Activated T-cell treated with anti-CD3 and anti-CD28 coated beads for 48 hours (primary cell): ENCODE data around the gene CHPF.

Source experiments
- DNase-seq: peaks from one replicate; pipeline ENCODE4 v3.0.0-alpha.2; 2020; ENCODE audit warnings: low read depth

Gene CHPF

DNA sequence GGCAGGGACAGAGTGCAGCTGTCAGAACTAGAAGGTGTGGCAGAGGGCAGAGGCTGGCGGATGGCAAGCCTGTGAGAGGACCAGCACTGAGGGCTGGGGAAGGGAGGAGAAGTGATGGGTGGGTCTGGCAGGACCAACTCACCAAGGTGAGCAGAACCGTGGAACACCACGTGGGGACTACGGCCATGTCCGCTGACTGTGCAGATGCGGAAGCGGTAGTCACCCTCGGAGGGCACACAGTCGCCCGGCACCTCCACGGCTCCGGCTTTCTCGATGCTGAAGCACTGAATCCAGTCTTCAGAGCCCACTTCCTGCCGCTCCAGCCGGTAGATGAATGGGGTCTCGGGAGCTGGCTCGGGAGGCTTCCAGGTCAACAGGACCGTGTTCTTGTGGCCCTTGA lies 23.5 kb upstream of the CHPF start:
- no peak for DNase-seq

GRCh38 chr2:219566640-219567039 lies 23.0 kb upstream of the CHPF start:
- DNase-seq: no peak

DNA sequence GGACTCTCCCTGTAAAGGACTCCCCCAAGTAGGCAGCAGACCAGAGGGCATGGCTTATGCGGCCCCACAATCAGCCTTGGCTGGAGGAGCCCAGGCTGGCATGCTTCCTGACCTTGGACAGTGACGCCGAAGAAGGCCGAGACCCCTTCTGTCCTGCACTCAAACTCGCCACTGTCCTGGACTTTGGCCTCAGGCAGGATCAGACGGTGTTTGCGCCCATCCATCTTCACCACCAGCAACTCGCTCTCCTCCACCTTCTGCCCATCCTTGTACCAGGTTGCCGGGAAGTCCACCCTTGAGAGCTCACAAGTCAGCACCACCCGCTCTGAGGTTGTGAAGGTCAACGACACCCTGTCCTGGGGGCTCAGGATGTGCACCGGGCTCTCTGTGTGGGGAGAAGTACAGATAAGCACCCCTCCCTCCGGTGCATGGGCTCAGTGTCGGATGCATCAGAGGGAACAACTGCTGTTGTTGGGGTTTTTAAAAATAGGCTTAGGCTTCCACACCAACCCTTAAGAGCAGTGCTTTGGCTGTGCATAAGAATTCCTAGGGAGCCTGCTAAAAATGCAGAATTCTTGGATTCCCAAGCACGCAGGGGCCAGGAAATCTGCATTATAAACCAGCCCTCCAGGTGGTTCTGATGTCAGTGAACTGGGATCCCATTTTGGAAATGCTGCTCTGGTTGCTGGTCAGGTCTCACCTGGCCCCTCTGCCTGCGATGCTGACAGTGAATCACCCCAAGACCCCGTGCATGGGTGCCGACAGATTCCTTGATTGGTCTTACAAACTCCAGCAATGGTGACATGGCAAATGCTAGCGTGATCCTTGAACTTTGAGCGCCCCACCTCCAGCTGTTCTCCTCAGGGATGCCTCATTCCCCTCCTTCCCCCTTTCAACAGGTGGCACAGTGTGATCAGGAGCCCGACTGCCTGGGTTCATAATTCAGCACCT lies 21.8 kb upstream of the CHPF start:
- DNase-seq: no peak

DNA sequence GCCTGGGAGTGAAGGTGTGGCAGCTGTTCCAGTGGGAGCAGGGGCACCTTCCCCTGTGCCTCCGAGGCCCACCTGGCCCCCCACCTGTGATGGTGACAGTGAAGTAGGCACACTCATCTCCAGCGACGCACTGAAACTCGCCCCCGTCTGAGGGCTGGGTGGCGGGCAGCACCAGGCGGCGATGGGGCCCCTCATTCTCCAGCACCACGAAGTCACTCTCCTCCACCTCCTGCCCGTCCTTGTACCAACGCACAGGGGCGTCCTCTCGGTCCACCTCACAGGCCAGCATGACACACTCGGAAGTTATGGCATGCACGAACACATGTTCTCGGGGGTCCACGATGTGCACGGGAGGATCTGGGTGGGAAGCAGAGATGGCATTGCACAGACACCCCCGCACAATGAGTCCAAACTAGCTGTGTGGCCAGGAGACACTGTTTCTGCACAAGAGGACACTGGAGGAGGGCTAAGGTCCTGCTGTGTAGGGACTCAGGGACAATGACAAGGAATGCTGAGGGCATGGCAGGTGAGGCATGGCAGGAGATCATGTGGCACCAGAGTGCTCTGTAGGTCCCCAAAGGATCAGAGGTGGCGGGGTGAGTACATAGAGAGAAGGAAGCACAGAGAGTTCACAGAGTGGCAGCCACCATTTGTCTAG lies 19.8 kb upstream of the CHPF start:
- no peak for DNase-seq

- no peak for DNase-seq
Measured at GRCh38 chr2:219562049-219563020, 18.7 kb upstream of the CHPF start.

DNA sequence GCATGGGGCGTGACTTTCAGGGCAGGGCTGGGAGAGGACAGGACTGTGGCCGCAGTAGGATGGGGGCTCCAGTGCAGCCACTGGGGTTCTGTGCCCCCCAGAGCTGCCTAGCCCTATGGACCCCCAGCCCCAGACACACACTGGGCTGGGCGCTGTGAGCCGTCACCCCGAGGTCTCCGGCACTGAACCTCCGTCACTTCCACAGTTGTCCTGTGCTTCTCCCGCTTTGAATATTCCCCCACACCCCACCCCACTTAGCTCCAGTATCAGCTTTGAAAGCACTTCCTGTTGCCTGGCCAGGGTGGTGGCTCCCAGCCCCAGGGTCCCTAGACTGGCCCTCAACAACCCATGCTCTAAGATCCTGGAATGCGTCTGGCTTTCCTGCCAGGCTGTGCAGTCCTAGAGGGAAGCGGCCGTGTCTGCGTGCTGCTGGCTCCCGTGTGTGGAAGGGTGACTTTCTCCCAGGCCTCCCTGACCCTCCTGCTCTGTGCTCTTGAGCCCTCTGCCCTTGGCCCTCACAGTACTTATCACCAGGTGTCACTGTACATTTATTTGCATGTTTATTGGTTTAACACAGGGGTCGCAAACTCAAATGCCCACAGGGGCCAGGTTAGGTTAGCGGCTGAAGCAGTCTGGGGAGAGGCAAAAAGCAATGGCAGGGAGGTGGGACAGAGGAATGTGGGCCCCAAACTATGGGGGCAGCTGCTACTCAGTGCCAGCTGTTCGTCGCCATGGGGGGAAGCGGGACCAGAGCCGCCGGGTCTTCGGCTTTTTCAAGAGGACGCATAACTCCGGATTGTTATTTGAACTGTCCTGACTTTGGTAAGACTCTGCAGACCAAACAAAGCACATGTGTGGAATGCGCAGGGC lies 17.8 kb upstream of the CHPF start:
- DNase-seq: no peak

DNA sequence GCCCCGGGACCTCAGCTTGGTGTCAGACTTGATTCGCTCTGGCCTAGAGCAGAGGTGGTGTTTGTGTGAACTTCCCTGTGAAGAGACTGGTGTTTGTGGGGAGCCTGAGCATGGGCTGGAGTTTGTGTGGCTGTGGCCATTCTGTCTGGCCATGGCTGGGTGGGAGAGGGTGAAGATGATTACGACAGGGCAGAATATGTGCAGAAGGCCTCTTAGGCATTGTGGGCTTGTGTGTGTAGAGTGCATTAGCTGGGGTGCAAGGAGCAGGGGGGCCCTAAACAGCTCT lies 17.2 kb upstream of the CHPF start:
- DNase-seq: no peak

GRCh38 chr2:219560037-219560892 lies 16.7 kb upstream of the CHPF start:
- no peak for DNase-seq

DNA sequence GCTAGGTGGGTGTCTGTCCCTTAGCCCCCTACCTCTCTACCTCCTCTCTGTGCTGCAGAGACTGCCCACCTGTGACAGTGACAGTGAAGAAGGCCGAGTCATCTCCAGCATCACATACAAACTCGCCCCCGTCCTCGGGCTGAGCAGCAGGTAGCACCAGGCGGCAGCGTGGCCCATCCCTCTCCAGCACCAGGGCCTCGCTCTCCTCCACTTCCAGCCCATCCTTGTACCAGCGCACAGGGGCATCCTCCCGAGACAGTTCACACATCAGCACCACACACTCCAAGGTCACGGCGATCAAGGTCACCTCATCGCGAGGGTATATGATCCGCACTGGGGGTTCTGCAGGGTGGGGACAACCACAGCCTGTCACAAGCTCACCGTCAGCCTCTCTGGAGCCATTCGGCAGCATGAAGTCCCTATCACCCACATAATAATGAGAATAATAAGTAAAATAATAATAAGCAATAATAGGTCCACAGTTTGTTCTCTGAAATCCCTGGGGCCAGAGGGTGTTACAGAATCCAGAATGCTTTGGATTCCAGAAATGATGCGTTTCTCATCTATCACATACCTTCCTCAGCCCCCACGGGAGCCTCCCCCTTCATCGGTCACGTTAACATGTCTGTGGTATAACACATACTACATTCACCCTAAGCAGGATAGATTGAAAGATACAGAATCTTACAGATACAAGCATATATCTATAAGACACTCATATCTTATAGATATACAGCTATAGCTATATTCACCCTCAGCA lies 15.7 kb upstream of the CHPF start:
- DNase-seq: no peak

DNA sequence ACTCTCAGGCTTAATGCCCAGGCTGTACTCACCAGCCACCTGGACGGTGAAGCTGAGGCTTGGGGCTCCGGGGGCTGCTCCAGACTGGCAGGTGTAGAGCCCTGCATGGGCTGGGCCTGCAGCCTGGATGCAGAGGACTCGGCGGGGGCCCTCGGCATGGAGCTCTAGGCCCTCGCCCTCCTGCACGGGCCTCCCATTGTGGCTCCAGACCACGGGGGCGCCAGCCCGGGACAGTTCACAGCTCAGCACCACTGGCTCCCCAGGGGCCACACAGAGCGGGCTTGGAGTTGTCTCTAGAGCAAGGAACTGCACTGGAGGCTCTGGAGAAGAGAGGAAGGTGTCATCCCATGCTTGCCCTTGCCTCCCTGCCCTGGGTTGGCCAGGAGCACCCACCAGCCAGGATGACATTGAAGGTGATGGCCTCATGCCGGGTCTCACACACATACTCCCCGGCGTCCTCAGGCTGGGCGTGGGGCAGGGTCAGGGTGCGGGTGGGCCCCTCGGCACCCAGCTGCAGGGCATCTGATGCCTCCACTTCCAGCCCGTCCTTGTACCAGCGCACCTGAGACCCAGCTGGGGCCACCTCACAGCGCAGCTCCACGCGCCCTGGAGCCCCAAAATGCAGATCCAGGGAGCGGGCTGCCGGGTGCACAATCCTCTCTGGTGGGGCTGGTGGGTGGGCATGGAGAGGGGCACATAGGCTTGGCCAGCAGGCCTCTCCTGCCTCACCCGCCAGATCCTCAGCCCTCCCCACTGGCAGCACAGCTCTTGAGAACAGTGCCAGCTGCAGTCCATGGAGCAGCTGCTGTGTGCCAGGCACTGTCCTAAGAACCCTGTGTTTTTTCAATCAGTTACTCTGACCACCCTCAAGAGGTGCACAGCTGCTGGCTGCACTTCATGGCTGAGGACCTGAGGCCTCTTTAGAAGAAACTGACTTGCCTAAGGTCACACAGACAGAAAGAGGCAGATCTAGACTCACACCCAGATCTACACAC lies 14.5 kb upstream of the CHPF start:
- no peak for DNase-seq

- DNase-seq: no peak
Measured at GRCh38 chr2:219557320-219557719, 13.7 kb upstream of the CHPF start.

DNA sequence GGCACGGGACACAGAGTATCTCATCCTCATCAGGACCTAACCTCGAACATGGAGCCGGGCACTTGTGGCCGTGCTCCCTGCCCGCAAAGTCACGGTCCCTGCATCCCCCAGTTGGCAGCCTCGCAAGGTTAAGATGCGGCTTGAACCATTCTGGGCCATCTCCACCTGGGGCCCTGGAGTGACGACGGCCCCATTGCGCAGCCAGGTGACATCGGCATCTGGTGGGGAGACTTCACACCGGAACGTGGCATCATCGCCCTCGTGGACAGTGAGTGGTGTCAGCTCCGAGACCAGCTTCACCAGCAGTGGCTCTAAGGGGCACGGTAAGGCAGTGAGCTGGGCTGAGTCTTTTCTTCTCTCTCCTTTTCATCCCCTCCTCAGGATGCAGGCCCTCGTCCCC lies 12.8 kb upstream of the CHPF start:
- no peak for DNase-seq

DNA sequence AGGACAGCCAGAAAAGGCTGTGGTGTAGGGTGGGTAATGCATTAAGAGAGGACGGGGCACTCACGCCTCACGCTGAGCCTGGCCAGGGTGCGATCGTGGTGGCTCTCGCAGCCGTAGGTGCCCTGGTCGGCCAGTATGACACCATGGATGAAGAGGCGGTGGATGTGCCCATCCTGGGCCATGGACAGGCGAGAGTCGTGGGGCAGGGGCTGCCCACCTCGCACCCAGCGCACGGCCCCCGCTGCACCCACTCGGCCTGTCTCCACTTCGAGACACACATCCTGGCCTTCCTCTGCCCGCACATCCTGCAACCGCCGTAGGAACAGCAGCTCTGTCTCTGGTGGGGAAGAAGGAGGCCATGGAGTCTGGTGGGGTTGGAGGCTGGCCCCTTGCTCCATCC lies 12.3 kb upstream of the CHPF start:
- DNase-seq: no peak

DNA sequence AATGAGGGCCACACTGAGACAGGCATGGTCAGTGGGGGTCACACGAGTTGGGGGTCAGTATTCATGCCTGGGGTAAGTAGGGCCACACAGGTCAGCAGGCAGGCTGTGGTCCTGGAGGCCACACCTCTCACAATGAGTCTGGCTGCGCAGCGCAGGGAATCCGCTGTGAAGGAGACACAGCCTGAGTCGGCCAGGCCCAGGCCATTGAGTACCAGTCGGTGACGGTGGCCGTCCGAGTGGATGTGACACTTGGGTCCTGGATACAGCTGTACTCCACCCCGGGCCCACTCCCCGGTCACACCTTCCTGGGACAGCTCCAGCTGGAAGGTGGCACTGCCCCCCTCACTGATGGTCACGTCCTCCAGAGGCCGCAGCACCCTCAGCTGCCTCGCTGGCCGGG lies 10.7 kb upstream of the CHPF start:
- DNase-seq: no peak

- no peak for DNase-seq
Measured at GRCh38 chr2:219553463-219553963, 9.9 kb upstream of the CHPF start.

DNA sequence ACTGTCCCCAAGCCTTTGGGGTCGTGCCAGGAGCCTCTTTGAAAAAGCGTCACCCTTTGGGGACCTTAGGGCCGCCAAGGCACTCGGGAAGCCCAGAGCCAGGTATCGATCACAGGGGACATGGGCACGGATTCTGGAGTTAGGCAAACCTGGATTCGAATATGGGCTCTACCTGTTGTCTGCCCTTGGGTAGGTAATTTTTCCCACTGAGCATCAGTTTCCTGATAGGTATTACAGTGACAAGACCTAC lies 9.5 kb upstream of the CHPF start:
- no peak for DNase-seq

DNA sequence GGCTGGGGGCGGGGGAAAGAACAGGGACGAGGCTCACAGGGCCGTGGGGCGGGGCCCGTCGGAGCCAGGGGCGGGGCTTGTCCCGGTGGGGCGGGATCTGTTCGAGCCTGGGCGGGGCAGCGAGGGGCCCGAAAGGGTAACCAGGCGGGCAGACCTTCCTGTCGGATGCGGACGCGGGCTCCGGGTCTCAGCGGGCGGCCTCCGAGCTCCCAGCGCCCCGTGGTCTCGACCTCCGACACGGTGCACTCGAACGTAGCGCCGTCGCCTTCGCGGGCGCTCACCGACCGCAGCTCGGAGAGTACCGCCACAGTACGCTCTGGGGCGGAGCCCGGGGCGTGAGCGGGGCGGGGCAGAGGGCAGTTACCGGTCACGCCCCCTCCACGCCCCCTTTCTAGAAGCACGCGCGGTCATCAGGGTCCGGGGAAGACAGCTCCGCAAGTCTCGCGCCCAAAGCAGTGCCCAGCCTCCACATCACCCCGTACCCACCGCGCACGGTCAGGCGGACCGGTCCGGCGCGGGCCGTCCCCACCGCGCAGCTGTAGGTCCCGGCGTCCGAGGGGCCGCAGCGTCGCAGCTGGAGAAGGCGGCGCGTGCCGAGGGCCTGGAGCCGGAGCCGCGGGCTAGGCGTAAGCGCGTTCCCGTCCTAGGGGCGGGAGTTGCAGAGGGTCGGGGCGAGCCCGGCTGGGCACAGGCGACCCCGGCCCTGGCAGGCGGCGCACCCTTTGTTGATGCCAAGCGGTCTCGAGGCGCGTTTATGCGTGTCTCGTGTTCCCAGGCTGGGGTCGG lies 9.0 kb upstream of the CHPF start:
- DNase-seq: peak; percentile 81
